Panc1 (cell line): ENCODE measurements around the gene HSPA12A. TPM values are rescaled to one million over a fixed set of nuclear protein-coding genes. Genes with fewer than 3 reads are reported as not detected.

Experiments used
- ATAC-seq: fragments of 200-7000 bp; cut with Tn5 transposase; 2 replicates; pipeline ENCODE4 v1.9.1; 2020; ENCODE audit warnings: mild to moderate bottlenecking, moderate library complexity
- BruUV-seq: library from RNA; stranded (reverse); fragments of 400-500 nt; replicated peaks from 2 replicates; lab custom pipeline; 2021; lab: Mats Ljungman, UMichigan
- CTCF ChIA-PET: fragments of 300-600 bp; sonication (Branson Sonifier 250); formaldehyde crosslinking; loops from one replicate; lab custom pipeline; 2022; ENCODE audit warnings: antibody characterized with exemption; lab: Charles Lee
- POLR2A ChIA-PET: fragments of 300-600 bp; sonication (Branson Sonifier 250); formaldehyde crosslinking; loops from one replicate; lab custom pipeline; 2022; ENCODE audit warnings: antibody characterized with exemption; lab: Charles Lee
- DNase-seq: peaks from one replicate; pipeline ENCODE4 v3.0.0-alpha.2; 2010; ENCODE audit warnings: low read depth, low spot score
- H3K27ac ChIP-seq: 2 replicates; pipeline ENCODE4 v1.5.1; 2011; ENCODE audit warnings: mild to moderate bottlenecking, low read length, inconsistent platforms
- H3K27me3 ChIP-seq: fragments of 200-500 bp; sonication (Bioruptor generic); 2 replicates; pipeline ENCODE4 v1.6.0; 2014; ENCODE audit warnings: low read length, inconsistent platforms; ENCODE audit not compliant: control insufficient read depth, insufficient read depth
- H3K36me3 ChIP-seq: fragments of 200-500 bp; sonication (Bioruptor generic); 2 replicates; pipeline ENCODE4 v1.5.1; 2014; ENCODE audit warnings: inconsistent platforms, mild to moderate bottlenecking, low read length, moderate library complexity; ENCODE audit not compliant: control insufficient read depth, insufficient read depth
- H3K4me1 ChIP-seq: 2 replicates; pipeline ENCODE4 v1.5.1; 2011; ENCODE audit warnings: inconsistent platforms, mild to moderate bottlenecking, low read length, moderate library complexity; ENCODE audit not compliant: control insufficient read depth, insufficient read depth
- H3K4me3 ChIP-seq, 2 experiments: 2 replicates each; pipeline ENCODE4 v1.5.1; 2011 to 2012; ENCODE audit warnings: low read depth in 2 of 2, low read length in 2 of 2, mild to moderate bottlenecking in 2 of 2, inconsistent platforms in 1 of 2, moderate library complexity in 1 of 2
- H3K9me3 ChIP-seq: fragments of 200-500 bp; sonication (Bioruptor generic); 2 replicates; pipeline ENCODE4 v1.5.1; 2014; ENCODE audit warnings: low read depth, mild to moderate bottlenecking, inconsistent platforms, low read length, moderate library complexity; ENCODE audit not compliant: control insufficient read depth, insufficient read depth
- POLR2AphosphoS5 ChIP-seq: IDR thresholded peaks from 2 replicates; pipeline ENCODE4 v1.6.1; 2012; ENCODE audit warnings: mild to moderate bottlenecking, low read depth, low read length, moderate library complexity
- REST ChIP-seq, 2 experiments: IDR thresholded peaks; 2 replicates each; pipeline ENCODE4 v1.6.1; 2011 to 2012; ENCODE audit warnings: low read depth in 2 of 2, control low read depth in 1 of 2, low read length in 1 of 2, mild to moderate bottlenecking in 1 of 2, moderate library complexity in 1 of 2; ENCODE audit not compliant: insufficient read depth in 1 of 2
- SIN3A ChIP-seq: IDR thresholded peaks from 2 replicates; pipeline ENCODE4 v1.6.1; 2012; ENCODE audit warnings: low read depth, mild to moderate bottlenecking, low read length, moderate library complexity, borderline replicate concordance; ENCODE audit not compliant: insufficient read depth
- TCF7L2 ChIP-seq: IDR thresholded peaks from 2 replicates; pipeline ENCODE4 v1.6.1; 2011; ENCODE audit warnings: mild to moderate bottlenecking, low read depth, low read length, inconsistent platforms
- in situ Hi-C: cut with HindIII; loops from 2 replicates; pipeline ENCODE4 v1.10.0; 2016; ENCODE audit warnings: low sequenced_read_pairs, low pct_unique_long_range_greater_than_20kb
- intact Hi-C: fragments of 100-400 bp; cut with micrococcal nuclease; formaldehyde crosslinking; loops from one replicate; pipeline ENCODE4 v1.10.0; 2022; ENCODE audit not compliant: unreplicated experiment
- total RNA-seq: library from RNA; stranded (reverse); gene quantifications from one replicate; pipeline ENCODE4 v1.2.1, GENCODE V29; 2021; ENCODE audit not compliant: unreplicated experiment
- TF ChIP-seq, protein P1 (sequence below): fragments of 450-650 bp; IDR thresholded peaks from 2 replicates; pipeline ENCODE4 v1.5.1; 2017; ENCODE audit warnings: mild to moderate bottlenecking

The HSPA12A gene
- total RNA-seq, 1 experiment from 2014 or later: 7.7 TPM

DNA sequence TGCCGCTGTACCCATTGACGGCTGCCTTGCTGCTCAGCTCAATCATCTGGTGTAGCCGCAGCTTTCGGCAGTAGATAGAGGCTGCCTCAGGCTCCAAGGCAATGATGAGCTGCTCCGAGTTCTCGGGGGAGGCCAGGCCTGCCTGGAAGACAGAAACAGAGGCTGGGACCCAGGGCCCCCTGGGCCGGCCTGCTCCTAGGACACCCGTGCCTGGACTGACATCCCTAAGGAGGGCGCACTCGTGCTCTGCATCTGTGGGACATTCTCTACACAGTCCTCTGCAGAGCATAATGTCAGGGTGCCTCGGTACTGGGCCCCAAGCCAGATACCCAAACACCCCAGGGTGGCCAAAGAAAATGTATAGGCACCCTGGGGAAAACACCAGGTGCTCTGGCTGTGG, 58.5 kb downstream of the HSPA12A start:
- H3K4me1 ChIP-seq: peaks cover 3% of the 10 kb centered on the region; the same call in 1 of the 2 replicates
- H3K9me3 ChIP-seq: no peaks in the 10 kb centered on the region
- in situ Hi-C loops: loop anchor here (10.0 kb wide), 1 partner anchor 91 kb away; no protein-coding TSS in a partner anchor
- no TSS peak for BruUV-seq
- no peak overlapping the region for H3K4me3 ChIP-seq
- ChIA-PET POLR2A (no interaction called here), CTCF (interaction anchor here (0.7 kb wide), 1 partner anchor 104 kb away, joined by 3 read pairs; no protein-coding TSS in a partner anchor)
- DNase-seq: no peak
- intact Hi-C loops: loop anchor here (5.0 kb wide), 1 partner anchor 493 kb away; no protein-coding TSS in a partner anchor
- H3K36me3 ChIP-seq: no peaks in the 10 kb centered on the region
- TF ChIP-seq TCF7L2 (no peak), REST (IDR thresholded peaks at IDR 0.05; ENCODE audit: insufficient read depth in 1 of 2, low read depth in 2 of 2, low read length in 1 of 2) (no peak), SIN3A (no peak), POLR2AphosphoS5 (no peak)
- TF ChIP-seq, protein P1, sequence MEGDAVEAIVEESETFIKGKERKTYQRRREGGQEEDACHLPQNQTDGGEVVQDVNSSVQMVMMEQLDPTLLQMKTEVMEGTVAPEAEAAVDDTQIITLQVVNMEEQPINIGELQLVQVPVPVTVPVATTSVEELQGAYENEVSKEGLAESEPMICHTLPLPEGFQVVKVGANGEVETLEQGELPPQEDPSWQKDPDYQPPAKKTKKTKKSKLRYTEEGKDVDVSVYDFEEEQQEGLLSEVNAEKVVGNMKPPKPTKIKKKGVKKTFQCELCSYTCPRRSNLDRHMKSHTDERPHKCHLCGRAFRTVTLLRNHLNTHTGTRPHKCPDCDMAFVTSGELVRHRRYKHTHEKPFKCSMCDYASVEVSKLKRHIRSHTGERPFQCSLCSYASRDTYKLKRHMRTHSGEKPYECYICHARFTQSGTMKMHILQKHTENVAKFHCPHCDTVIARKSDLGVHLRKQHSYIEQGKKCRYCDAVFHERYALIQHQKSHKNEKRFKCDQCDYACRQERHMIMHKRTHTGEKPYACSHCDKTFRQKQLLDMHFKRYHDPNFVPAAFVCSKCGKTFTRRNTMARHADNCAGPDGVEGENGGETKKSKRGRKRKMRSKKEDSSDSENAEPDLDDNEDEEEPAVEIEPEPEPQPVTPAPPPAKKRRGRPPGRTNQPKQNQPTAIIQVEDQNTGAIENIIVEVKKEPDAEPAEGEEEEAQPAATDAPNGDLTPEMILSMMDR: no peak
- H3K27me3 ChIP-seq: no peaks in the 10 kb centered on the region
- ATAC-seq: no peak
- H3K27ac ChIP-seq: no peak overlapping the region

DNA sequence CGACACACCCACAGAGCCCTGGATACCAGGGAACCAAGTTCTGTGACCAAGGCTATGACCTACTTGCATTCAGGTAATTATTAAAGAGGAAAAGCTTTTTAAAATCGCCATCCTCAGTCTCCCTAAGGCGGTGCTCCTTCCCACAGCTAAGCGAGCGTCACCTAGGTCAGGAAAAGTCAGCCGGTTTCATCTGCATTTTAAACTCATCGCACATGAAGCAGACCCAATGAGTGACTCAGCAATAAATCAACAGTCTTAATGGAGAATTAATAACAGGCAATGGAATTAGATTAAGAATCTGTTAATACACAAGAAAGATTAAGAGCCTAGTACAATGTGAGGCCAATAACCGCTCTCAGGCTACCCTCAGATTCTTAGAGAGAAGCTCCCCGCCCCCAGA, 59.2 kb downstream of the HSPA12A start:
- no peak for TF ChIP-seq POLR2AphosphoS5
- TF ChIP-seq REST (IDR thresholded peaks at IDR 0.05; ENCODE audit: insufficient read depth in 1 of 2, low read depth in 2 of 2, low read length in 1 of 2): no peak
- TF ChIP-seq SIN3A: no peak
- TF ChIP-seq, protein P1: no peak
- TF ChIP-seq TCF7L2: no peak
- BruUV-seq: no TSS peak
- Histone ChIP-seq H3K36me3 (no peaks in the 10 kb centered on the region), H3K9me3 (no peaks in the 10 kb centered on the region), H3K27me3 (no peaks in the 10 kb centered on the region), H3K27ac (no peak overlapping the region), H3K4me1 (peaks cover 3% of the 10 kb centered on the region; the same call in 1 of the 2 replicates), H3K4me3 (no peak overlapping the region)
- intact Hi-C loops (loop anchor here (5.0 kb wide), 1 partner anchor 494 kb away; no protein-coding TSS in a partner anchor), in situ Hi-C loops (loop anchor here (10.0 kb wide), 1 partner anchor 92 kb away; no protein-coding TSS in a partner anchor)
- CTCF ChIA-PET: interaction anchor here (1.6 to 2.0 kb wide), 2 partner anchors 114 to 492 kb away, joined by 4 to 18 read pairs; no protein-coding TSS in a partner anchor
- ATAC-seq (no peak), DNase-seq (no peak)
- POLR2A ChIA-PET: no interaction called here
